Muscle layer of duodenum (tissue), 2 donors: ENCODE results near the gene OR52N2.

ENCODE experiments used
- H3K27ac ChIP-seq: one replicate; pipeline ENCODE4 v1.7.0; 2013; ENCODE audit warnings: mild to moderate bottlenecking, low read length
- H3K27me3 ChIP-seq: one replicate; pipeline ENCODE4 v1.7.0; 2013; ENCODE audit warnings: low read depth, mild to moderate bottlenecking, control low read depth, low read length
- H3K36me3 ChIP-seq, 2 donors: one replicate each; pipeline ENCODE4 v1.7.0; 2013; ENCODE audit warnings: low read length in 2 of 2, control low read depth in 1 of 2, mild to moderate bottlenecking in 1 of 2; ENCODE audit not compliant: insufficient read depth in 2 of 2, control insufficient read depth in 1 of 2
- H3K4me1 ChIP-seq, 2 donors: one replicate each; pipeline ENCODE4 v1.7.0; 2013; ENCODE audit warnings: low read length in 2 of 2, mild to moderate bottlenecking in 2 of 2, control low read depth in 1 of 2, moderate library complexity in 1 of 2; ENCODE audit not compliant: insufficient read depth in 2 of 2, control insufficient read depth in 1 of 2
- H3K4me3 ChIP-seq, 2 donors: one replicate each; pipeline ENCODE4 v1.7.0; 2013; ENCODE audit warnings: low read length in 2 of 2, low read depth in 1 of 2, mild to moderate bottlenecking in 1 of 2
- H3K9me3 ChIP-seq, 2 donors: one replicate each; pipeline ENCODE4 v1.7.0; 2013; ENCODE audit warnings: low read length in 2 of 2, control low read depth in 1 of 2, mild to moderate bottlenecking in 1 of 2; ENCODE audit not compliant: control insufficient read depth in 1 of 2
- donor health status: healthy.

Gene OR52N2

GRCh38 chr11:5808500-5809121 lies at the start of gene OR52N2:
TSS of gene OR52N2 (plus strand) at chr11:5808924. CDS start at chr11:5820336, 11,412 bp downstream.
- H3K4me3 ChIP-seq, result peak within 1 kb of the TSS; percentile 71 to 79
- H3K27ac ChIP-seq, result no peak within 1 kb of the TSS
- no peaks in the 10 kb centered on the region for H3K27me3 ChIP-seq

DNA sequence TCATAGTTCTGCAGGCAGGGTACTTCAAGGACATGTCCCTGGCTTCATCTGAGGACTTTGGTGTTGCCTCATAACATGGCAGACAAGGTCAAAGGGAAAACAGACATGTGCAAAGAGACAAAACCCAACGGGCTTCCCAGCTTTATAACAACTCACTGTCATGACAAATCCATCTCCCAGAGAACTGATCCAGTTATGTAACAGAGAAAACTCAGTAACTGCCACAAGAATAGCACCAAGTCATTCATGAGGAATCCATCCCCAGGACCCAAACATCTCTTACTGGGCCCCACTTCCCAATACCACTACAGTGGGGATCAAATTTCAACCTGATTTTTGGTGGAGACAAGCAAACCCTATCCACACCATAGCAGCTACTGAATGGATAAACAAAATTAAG lies 41.7 kb upstream of the OR52N2 start:
- H3K27me3 ChIP-seq, result no peaks in the 10 kb centered on the region
- no peak overlapping the region for H3K4me3 ChIP-seq
- no peaks in the 10 kb centered on the region for H3K36me3 ChIP-seq
- no peaks in the 10 kb centered on the region for H3K9me3 ChIP-seq
- H3K4me1 ChIP-seq, result no peaks in the 10 kb centered on the region
- no peak overlapping the region for H3K27ac ChIP-seq

More at GRCh38 chr11:5808500-5809121, at the start of gene OR52N2:
- H3K36me3 ChIP-seq, result no peaks in the 10 kb centered on the region
- H3K4me1 ChIP-seq, result peaks cover 0 to 11% of the 10 kb centered on the region in 2 donors
- no peaks in the 10 kb centered on the region for H3K9me3 ChIP-seq

DNA sequence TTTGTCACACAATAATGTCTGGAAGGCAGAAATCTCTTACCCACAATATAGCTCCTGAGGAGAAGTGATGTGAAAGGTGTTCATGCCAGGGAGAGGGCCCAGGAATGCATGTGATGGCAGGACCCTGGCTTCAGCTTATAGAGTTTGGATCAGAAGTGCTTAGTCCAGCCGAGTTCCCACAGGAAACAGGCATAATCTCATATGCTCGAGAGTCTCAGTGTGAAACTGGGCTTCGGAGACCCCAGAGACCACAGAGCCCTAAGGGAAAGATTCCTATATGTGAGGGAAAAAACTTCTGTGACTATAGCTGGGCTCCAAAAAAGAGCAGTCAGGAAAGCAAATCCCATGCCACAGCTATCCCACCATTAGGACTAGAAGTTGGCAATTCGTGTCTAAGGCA lies 25.5 kb upstream of the OR52N2 start, which contains the start of gene OR52N5:
Gene OR52N5, minus strand, starts transcription at position 101 of the 400 bp plus-strand sequence. CDS start 4,721 bp downstream, outside the sequence.
- Histone ChIP-seq H3K27me3 (no peaks in the 10 kb centered on the region), H3K4me1 (no peaks in the 10 kb centered on the region), H3K27ac (no peak within 1 kb of the TSS)

GRCh38 chr11:5791165-5791564 lies 17.6 kb upstream of the OR52N2 start, which contains the start of gene OR52N1:
TSS of gene OR52N1 (minus strand) at chr11:5791265. CDS start at chr11:5788816, 2,449 bp downstream.
- no peak within 1 kb of the TSS for H3K4me3 ChIP-seq
- H3K27ac ChIP-seq, result no peak within 1 kb of the TSS
- H3K27me3 ChIP-seq, result no peaks in the 10 kb centered on the region
- no peaks in the 10 kb centered on the region for H3K9me3 ChIP-seq
- no peaks in the 10 kb centered on the region for H3K4me1 ChIP-seq
- H3K36me3 ChIP-seq, result no peaks in the 10 kb centered on the region

More for the DNA sequence above, 25.5 kb upstream of the OR52N2 start, which contains the start of gene OR52N5:
- no peak within 1 kb of the TSS for H3K4me3 ChIP-seq
- no peaks in the 10 kb centered on the region for H3K36me3 ChIP-seq
- no peaks in the 10 kb centered on the region for H3K9me3 ChIP-seq

GRCh38 chr11:5796541-5796940 lies 12.2 kb upstream of the OR52N2 start:
- H3K9me3 ChIP-seq, result no peaks in the 10 kb centered on the region
- no peak overlapping the region for H3K27ac ChIP-seq
- no peaks in the 10 kb centered on the region for H3K4me1 ChIP-seq
- H3K4me3 ChIP-seq, result no peak overlapping the region
- H3K36me3 ChIP-seq, result no peaks in the 10 kb centered on the region
- no peaks in the 10 kb centered on the region for H3K27me3 ChIP-seq

DNA sequence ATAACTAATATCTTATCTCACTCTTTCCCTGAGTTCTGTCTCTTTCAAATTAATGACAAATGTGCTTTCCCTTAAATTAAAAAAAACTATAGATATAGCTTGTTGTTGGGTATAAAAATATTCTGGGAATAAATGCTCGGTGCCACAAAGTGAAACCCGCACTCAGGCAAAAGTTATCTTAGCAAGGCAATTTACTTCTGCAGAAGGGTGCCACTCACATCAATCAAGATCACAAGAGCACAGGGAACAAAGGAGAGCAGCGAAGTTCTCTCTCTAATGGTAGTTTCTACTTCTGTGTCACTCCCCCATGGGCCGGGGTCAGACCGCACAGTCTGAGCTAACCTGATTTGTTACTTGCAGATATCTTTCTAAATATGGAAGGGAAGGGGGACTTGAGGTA lies 4.7 kb upstream of the OR52N2 start:
- H3K4me1 ChIP-seq, result peaks cover 0 to 9% of the 10 kb centered on the region in 2 donors

GRCh38 chr11:5807580-5807979 lies 1.1 kb upstream of the OR52N2 start:
- peaks cover 0 to 11% of the 10 kb centered on the region in 2 donors for H3K4me1 ChIP-seq
- H3K4me3 ChIP-seq, result no peak overlapping the region
- H3K36me3 ChIP-seq, result no peaks in the 10 kb centered on the region
- H3K9me3 ChIP-seq, result no peaks in the 10 kb centered on the region
- H3K27me3 ChIP-seq, result no peaks in the 10 kb centered on the region
- no peak overlapping the region for H3K27ac ChIP-seq

More for the DNA sequence above, 4.7 kb upstream of the OR52N2 start:
- Histone ChIP-seq H3K9me3 (no peaks in the 10 kb centered on the region), H3K27me3 (no peaks in the 10 kb centered on the region), H3K4me3 (no peak overlapping the region), H3K36me3 (no peaks in the 10 kb centered on the region), H3K27ac (no peak overlapping the region)

DNA sequence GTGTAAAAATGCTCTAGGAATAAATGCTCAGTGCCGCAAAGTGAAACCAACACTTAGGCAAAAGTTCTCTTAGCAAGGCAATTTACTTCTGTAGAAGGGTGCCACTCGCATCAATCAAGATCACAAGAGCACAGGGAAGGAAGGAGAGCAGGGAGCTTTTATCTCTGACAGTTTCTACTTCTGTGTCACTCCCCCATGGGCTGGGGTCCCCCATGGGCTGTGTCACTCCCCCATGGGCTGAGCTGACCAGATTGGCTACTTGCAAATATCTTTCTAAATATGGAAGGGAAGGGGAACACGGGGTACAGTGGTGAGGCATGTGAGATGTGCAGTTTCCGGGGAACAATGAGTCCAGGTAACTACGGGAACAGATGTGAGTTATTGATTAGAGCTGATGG lies 397 bp downstream of the OR52N2 start:
- Histone ChIP-seq H3K4me1 (peaks cover 0 to 11% of the 10 kb centered on the region in 2 donors), H3K4me3 (peak overlapping the region; percentile 71 to 79), H3K27me3 (no peaks in the 10 kb centered on the region), H3K36me3 (no peaks in the 10 kb centered on the region), H3K27ac (no peak overlapping the region), H3K9me3 (no peaks in the 10 kb centered on the region)

DNA sequence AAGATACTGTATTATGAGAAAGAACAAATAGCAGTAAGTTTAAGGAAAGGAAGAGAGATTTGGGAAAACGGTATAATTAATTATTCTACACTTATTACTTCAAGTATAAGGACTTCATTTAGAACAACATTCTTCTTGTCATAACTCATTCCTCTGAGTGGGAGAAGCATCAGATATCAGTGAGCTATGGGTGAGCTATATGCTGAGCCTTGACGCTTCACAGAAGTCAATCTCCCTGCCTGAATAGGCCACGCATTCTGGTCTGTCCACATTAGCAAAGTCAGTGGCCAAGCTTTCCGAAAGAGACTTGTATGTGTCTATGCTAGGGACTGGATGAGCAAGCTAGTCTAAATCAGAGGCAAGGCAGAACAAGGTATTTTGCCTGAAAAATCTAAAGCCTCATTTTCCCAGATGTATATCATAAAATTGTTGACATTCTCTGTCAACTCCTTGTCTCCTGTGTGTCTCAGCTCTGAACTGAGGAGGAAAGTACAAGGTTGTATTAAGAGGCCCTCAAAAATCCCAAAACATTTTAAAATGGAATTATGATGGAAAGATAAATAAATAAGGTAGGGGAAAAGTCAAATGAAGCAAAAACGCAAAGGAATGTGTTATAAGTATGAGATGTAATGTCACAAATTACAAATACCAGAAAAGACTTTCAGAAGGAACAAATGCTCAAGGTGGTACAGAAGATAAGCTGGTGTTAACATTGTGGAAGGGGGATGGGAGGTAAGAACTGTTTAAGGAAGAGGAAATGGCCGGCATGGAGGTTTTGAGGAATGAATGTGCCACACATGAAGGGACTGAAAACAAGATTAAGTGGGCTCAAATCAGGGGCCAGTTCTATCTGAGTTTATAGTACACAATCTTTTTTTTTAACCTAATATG lies 1.4 kb downstream of the OR52N2 start:
- Histone ChIP-seq H3K27ac (no peak overlapping the region), H3K27me3 (no peaks in the 10 kb centered on the region), H3K4me3 (no peak overlapping the region), H3K4me1 (peaks cover 0 to 11% of the 10 kb centered on the region in 2 donors), H3K9me3 (no peaks in the 10 kb centered on the region), H3K36me3 (no peaks in the 10 kb centered on the region)

DNA sequence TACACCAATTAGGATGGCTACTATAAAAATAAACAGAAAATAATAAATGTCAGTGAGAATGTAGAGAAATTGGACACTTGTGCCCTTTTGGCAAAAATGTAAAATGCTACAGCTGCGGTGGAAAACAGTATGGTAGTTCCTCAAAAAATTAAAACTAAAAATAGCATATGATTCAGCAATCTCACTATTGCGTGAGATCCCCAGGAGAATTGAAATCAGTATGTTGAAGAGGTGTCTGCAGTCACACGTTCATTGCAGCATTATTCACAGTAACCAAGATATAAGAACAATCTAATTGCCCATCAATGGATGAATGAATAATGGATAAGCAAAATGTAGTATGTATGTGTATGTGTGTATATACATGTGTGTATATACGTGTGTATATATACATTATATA lies 6.8 kb downstream of the OR52N2 start:
- no peaks in the 10 kb centered on the region for H3K9me3 ChIP-seq

DNA sequence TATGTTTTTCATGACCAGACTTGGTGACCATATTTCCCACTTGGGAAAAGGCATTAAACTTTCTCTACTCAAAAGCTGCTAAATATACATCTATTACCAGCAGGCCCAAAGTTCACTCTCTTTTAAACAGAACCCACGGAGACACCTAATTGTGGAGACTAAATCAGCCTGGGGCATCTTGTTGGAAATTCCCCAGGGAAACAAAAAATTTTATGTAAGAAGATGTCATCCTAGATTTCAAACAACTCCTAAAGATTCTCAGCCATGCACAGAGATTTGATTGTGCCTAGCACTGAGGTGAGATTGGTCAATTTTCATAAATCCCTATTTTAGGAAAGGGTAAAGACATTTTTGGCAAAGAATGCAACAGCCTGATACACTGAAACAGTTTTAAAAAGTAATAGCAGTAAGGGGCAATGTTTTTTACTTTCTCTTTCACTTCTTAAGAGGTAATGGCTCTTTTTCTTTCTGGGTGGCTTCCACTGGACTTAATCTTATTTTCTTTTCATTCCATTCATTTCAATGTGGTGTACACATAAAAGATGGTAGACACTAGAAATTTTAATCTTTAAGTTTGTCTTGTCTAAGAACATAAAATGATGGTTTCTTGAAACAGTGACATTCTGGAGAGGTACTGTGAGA lies 9.6 kb downstream of the OR52N2 start:
- Histone ChIP-seq H3K27ac (no peak overlapping the region), H3K36me3 (no peaks in the 10 kb centered on the region), H3K4me3 (peak overlapping the region in 1 of 2 donors; percentile 11), H3K27me3 (no peaks in the 10 kb centered on the region), H3K4me1 (no peaks in the 10 kb centered on the region), H3K9me3 (no peaks in the 10 kb centered on the region)

More for the DNA sequence above, 6.8 kb downstream of the OR52N2 start:
- Histone ChIP-seq H3K36me3 (no peaks in the 10 kb centered on the region), H3K4me1 (no peaks in the 10 kb centered on the region), H3K27me3 (no peaks in the 10 kb centered on the region), H3K27ac (no peak overlapping the region), H3K4me3 (no peak overlapping the region)
